HG03103 (cell line): Measurements from ENCODE around the gene PLK5.
"Not testable (repeated sequence)": the region's sequence is repeated elsewhere in the genome, so short reads cannot be mapped to it uniquely, and the experiment has no call there.

Experiments used
- ATAC-seq: cut with Tn5 transposase; IDR thresholded peaks from one replicate; pipeline ENCODE4 v1.9.1; 2021; ENCODE audit warnings: low read depth; ENCODE audit not compliant: unreplicated experiment

Gene PLK5

DNA sequence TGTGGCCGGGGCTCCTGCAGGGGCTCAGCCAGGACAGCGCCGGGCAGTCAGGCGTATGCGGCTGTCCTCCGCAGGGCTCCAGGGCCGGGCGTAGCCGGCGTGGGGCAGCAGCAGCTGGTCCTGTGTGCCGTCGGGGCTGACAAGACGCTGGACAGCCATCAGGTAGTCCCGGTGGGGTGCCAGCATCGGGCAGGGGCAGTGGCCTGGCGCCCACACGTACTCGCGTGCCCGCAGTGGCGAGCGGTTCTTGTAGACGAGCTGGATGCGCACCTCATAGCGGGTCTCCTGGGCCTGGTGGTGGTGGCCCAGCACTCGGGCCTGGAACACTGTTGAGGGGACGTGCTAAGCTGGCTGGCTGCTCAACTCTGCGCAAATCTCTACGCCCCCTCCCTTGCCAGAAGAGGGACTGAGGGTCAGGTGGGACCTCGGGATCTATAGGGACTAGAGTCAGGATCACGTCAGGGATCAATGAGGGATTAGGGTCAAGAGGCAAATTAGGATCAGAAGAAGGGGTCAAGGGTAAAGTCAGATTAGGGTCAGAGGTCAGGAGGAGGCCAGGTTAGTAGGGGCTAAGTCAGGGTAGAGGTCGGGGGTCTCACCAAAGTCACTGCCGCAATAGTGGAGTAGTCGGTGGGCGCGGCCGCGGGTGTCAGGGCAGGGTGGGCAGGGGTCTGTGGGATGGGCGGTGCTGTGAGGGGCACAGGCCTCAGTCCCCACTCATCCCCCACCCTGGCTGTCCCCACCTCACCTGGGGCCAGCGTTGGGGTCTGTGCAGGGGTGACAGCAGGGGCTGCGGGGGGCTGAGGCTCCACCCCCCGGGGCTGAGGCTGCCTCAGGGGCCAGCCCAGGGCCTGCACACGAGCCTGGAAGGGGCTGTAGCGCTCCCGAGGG, 17.6 kb upstream of the PLK5 start:
- ATAC-seq: no peak

DNA sequence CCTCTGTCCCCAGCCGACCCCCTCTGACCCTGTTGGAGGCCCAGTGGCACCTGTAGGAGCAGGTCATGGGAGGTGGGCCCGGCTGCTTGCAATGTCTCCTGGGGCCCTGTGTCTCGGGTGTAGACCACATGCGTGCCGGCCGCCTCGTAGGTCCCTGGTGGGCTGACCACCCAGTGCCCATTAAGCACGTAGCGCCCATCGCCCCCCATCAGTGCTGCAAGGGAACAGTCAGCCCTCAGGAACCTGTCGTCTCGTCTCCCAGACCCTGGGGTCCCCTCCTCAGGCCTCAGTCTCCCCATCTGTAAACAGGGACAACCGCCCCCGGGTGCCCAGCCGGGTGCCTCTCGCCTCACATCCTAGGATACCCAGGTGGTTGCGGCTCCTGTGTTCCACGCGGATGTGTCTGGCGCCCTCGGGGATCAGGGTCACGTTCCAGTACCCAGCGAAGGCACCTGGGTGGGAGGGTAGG, 16.7 kb upstream of the PLK5 start:
- ATAC-seq: no peak

DNA sequence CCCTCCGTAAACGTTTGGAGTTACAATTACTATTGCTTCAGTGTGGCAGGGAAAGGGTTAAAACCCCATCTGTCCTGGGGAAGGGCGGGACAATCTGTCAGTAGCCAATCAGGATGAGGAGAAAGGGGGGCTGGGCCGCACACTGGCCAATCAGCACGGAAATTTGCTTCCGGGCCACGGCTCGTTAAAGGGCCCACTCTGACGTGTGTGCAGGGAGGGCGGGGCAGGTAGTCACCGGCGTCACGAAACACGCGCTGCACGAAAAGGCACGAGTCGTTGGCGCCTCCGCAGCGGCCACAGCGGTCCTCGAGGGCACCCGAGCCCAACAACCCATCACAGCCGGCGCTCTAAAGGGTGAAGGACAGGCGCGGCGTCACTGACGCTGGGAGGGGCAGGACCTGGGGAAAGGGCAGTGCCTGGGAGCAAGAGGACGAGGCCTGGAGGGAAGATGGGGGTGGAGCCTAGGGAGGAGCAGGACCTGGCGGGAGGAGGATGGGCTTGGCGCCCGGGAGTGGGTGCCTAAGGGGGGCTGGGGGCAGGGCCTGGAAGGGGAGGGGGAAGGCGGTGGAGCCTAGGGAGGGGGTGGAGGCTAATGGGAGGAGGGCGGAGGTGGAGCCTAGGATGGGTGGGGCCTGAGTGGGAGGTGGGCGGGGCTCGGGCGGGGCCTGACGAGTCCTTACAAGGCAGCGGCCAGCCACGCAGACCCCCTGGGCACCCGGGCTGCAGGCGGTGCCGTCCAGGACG, 15.9 kb upstream of the PLK5 start:
- peak; percentile 54 for ATAC-seq

DNA sequence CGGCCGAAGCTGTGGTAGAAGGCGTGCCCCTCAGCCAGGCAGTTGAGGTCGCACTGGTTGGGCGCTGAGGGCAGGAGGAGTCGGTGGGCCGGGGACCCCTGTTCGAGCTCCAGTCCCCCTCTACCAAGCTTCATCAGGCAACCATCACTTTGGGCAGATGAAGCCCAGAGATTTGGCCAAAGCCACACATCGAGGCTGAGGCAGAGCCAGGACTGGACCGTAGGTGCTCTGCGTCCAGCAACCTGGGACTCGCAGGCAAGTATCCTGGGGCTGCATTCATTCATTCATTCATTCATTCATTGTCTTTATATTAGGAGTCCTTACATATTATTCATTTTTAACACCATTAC, 15.4 kb upstream of the PLK5 start:
- no peak for ATAC-seq

DNA sequence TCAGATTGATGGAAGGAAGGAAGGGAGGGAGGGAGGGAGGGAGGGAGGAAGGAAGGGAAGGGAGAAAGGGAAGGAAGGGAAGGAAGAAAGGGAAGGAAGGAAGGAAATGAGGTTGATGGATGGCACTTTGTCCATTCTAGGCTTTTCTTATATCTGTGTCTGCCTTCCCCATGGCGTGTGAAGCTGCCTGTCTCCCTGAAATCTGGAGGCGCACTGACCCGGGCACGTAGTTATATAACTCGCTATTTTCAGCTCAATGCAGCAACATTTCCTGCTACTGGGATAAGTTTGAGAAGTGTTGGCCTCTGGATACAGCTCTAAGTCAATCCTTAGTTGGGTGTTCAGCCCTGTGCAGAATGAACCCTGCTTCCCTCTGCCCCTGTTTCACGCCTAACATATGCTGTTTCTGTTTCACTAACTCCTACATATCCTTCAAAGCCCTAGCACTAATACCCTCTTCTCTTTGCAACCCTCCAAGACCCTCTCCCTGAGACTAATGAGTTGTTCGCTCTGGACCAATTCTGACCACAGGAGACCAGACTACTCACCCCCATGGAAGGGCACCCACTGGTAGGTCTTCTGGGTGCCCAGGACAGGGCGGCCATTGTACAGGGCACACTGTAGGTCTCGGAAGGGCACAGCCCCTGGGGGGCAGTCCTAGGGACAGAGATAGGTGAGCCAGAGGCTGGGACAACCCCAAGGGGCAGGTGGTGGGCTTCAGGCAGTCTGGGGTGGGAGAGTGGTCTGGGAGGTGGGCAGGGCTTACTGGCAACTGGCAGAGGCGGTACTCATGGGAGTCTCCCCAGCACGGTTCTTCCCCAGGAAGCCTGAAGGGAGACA, 14.1 kb upstream of the PLK5 start:
- ATAC-seq: no peak

DNA sequence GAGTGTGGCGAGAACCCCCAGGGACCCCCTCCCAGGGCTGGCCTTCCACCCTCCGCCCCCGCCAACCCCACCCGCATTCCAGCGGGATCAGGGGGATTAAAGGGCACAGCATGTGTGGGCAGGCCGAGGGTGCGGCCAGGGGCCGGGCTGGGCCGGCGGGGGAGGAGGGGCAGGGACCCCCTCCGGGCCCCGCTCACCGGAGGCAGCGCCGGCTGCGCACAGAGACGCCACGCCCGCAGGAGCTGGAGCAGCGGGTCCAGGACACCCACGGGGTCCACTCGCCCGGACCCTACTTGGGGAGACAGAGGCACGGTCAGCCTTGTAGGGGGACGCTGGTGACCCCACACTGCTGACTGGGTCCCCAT, 13.5 kb upstream of the PLK5 start:
- ATAC-seq: no peak

DNA sequence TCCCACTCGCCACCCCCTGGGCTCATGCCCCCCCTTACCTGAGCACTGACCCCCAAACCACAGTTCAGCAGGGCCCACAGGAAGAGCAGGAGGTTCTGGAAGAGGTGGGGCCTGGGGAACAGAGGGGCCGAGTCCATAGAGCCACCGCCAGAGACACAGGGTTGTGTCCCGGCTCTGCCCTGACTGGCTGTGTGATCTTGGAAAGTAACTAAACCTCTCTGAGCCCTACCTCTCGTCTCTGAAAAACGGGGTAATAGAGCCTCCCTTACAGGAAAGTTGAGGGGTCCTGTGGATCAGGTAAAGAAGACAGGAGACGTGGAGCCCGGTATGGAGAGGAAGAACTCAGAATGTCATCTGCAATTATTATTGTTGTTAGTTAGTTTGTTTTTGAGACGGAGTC, 13.1 kb upstream of the PLK5 start:
- ATAC-seq: no peak

DNA sequence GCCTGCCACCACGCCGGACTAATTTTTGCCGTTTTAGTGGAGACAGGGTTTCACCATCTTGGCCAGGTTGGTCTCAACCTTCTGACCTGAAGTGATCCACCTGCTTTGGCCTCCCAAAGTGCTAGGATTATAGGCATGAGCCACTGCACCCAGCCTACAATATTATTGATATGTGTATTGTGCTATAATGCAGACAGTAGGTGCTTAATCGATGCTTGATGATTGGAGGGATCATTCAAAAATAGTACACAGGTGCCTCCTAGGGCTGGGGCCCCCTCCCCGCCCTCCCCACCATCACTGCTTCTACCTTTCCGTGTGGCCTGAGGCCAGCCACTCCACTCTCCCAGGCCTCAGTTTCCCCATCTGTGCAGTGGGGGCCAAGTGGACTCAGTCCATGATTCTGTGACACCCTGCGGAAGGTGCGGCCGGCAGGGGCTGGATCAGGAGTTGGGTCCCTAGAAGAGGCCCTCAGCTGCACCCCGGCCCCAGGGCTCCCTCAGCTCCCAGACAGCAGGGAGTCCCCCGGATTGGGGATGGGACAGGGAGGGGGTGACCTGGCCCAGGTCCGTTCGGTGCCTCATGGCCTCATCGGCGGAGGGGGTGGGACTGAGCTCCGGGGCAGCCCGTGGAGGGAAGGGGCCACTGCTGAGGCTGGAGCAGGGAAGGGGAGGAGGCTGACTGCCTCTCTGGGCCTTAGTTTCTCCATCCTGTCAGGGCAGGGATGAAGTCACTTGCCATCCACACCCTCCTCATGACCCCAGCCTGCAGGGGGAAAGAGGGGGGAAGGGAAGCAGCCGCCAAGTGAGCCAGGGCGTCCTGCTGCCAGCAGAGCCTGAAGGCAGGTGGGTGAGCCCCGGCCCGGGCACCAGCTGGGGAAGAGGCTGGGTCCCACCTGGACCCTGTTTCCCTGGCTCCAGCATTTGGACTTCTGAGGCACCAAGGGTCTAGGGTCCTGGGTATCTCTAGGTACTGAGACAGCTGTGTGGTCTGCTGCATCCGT, 12.3 kb upstream of the PLK5 start:
- no peak for ATAC-seq

DNA sequence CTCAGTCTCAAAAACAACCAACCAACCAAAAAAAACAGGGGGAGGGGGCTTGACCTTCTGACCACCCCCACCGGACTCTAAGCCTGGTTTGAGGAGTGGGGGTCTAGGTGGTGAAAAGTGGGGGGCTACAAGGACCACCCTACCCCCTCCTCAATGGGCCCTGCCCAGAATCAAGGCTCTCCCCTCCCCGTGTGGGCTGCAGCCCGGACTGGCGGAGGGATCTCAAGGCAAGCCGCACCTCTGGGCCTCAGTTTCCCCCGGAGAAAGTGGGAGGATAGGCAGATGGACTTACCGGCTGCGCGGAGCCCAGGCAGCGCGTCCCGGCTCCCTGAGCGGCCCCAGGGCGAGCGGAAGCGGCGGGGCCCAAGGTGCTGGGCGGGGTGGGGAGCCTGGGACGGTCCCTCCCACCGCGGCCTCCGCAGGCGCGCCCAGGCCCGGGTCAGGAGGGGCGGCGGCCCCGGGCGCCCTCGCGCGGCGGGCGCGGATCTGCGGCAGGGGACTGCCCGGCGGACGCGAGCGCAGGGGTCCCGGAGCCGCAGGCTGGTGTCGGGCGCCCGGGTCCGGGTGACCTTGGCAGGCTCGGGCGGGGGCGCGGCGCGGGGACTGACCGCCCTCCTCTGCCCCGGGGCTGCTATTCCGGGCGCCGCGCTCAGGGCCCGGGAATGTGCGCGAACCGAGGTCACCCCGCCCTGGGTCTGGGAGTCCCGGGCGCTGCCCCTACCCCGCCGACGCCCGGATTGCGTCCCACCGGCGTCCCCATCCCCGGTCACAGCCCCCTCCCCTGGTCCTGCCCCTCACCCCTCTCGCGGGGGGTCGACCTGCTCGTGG, 11.0 kb upstream of the PLK5 start, which contains the start of gene ADAMTSL5:
Gene ADAMTSL5, minus strand, starts transcription at position 349 of the 828 bp plus-strand sequence. CDS start 2,076 bp downstream, outside the sequence.
- no peak for ATAC-seq

DNA sequence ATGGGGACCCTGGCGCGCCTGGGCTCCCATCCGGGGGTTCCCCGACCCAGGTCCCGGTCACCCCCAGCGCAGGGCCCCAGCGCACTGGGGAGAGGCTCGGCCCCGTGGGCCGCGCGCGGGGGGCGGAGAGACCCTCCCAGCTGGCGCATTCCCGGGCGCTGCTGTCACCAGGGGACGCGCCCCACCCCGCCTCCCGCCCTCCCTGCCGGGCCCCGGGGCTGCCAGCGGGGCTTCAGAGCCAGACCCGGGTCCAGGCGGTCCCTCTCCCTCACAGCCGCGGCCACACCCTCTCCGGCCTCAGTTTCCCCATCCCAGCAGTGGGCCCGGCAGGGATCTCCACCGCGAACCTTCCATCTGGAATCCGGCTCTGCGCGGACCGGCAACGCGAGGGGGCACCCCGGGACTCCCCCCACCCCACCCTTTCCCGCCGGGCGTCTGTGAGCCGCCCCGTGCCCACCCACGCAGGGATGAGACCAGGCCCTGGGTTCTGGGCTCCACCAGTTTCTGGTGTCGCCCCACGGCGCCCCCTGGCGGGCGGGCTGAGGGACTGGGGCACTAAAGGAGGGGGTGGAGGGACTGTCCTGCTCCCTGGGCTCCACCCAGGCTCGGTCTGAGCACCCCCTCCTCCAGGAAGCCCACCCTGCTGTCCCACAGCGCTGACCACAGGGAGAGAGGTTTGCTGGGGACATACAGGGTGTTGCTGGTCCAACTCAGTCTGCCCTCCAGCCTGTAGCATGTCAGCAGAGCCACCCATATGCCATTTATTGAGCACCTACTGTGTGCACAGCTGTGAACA, 10.2 kb upstream of the PLK5 start:
- no peak for ATAC-seq

DNA sequence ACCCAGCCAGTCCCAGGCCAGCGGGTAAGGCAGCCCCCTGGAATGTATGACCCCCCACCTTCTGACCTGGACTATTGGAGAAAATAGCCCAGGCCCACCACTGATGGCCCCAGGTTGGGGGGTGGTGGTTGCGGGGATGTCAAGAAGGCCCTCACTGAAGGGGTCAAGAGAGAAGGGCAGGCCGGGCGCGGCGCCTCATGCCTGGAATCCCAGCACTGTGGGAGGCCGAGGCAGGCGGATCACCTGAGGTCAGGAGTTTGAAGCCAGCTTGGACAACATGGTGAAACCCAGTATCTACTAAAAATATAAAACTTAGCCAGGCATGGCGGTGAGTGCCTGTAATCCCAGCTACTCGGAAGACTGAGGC, 9.6 kb upstream of the PLK5 start:
- no peak for ATAC-seq

DNA sequence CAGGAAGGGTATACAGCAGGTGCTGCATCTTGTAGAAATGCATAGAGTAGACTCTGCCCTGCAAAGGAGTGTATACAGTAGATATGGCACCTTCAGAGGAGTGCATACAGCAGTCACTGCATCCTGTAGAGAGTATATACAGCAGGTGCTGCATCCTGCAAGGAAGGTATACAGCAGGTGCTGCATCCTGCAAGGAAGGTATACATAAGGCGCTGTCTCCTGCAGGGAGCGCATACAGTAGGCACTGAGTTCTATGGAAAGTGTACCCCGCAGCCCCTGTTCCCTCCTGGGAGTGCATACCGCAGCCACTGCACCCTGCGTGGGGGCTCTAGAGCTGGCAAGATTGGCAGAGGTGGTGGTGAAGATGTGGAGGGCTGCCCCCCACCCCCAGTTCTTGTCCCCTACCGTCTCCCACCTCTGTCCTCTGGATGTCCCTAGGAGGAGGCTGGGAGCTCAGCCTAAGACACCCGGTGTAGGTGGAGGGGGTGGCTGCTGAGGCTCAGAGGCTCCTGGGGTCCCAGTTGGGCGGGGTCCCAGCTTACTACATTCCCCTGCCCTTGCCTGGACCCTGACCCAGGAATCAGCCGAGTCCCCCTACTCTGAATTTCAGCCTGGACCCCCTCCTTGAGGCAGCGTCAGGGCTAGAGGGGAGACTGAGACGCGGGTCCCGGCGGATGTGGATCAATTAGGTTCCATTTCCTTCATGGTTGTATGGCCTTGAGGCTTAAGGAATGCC, 8.7 kb upstream of the PLK5 start:
- ATAC-seq: no peak

DNA sequence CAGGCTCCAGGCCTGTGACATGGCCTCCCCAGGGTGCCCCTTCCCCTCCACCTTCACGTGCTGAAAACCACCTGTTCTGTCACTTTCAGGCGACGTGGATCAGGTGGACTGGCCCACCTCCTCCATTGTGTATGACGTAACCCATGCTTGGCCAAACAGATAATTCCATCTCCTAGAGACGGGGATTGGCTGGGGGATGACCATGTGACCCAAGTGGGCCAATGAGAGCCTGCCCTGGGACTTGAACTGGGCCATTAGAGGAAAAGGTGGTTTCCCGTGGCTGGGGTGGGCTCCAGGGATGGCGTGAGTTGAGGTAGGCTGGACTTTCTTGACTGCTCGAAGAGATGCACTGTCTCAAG, 7.5 kb upstream of the PLK5 start:
- ATAC-seq: no peak

DNA sequence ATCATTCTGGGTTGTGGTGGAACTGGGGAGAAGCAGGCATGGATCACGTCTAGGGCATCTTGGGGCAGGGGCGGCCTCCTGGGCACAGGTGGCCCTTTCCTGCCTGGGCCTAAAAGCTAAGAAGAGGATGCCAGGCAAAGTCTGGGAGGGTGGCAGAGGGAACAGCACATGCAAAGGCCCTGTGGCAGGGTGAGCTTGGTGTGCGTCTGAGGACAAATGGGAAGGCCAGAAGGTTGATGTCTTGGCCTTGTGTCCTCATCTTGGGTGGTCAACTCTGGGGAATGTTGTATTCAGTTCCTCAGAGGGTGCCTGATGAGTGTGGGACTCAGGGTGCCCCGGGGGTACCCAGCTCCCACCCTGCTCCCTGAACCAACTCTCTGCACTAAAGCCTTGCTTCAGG, 5.4 kb upstream of the PLK5 start:
- ATAC-seq: no peak

DNA sequence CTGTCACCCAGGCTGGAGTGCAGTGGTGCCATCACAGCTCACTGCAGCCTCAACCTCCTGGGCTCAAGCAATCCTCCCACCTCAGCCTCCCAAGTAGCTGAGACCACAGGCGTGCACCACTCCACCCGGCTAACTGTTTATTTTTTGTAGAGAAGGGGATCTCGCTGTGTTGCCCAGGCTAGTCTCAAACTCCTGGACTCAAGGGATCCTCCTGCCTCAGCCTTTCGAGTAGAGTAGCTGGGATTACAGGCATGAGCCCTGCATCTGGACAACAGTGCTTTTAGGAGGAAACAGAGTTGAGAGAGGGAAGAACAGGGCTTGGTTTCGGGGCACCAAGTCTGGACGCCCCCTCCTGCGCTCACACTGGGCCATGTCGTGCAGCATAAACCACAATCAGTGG, 4.1 kb upstream of the PLK5 start:
- not testable (repeated sequence) for ATAC-seq

DNA sequence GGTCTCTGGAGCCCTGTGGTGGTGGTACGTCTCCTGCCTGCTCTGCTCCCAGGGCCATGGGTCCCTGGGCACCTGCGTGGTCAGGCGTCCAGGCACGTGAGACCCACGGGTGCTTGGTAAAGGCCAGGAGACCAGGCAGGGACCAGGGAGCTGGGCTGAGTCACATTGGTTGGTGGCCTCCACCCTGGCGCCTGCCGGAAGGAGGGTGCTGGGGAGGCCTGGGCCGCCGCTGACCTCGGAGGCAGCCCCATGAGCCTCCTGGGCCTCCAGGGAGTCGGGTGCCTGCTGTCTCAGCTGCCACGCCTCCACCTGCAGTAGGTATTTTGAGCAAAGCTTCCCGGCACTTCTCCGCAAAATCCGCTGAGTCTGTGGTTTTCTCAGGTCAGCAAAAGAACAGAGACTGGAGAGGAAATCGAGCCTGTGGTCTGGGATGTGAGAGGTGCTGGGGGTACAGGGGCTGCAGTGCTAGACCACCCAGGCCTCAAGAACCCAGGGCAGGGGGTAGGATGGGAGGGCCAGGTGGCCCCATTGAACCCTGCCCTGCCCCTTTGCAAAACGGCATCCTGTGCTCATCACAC, 3.6 kb upstream of the PLK5 start:
- no peak for ATAC-seq

DNA sequence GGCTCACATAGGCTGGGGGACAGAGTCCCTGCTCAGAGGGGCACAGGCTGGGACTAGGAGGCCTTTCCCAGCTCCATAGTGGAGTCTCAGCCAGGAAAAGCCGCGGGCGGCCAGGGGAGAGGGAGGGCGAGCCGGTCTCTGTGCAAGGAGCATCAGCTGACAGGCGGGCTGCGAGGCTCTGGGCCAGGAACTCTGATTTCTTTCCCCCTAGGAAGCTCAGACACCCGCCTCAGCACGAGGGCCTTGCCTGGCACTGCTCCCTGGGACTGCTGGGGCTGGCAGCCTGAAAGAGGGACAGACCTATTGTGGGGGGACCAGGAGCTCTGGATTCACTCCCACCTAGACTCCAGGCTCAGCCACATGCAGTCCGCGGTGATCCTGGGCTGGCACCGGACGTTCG, 2.2 kb upstream of the PLK5 start:
- no peak for ATAC-seq
